ENCODE results near the gene NUP210L.

DNA sequence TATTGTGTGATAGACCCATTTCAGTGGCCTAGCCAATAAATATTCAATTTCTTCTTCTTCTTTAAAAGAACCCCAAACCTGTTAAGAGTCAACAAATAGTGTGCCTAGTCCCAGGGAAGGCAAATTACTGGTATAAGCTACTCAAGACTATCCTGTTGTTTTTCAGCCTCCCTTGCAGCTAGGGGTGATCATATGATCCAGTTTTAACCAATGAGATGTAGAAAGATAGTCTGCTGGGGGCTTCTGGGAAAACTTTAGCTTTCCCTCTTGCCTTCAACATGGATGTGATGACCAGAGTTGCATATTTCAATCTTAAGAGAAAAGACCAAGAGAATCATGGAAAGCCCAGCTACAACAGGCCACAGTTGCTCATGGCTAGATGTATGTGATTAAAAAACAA is 4.7 kb upstream of the NUP210L start:
- no peak for TF ChIP-seq ZFX (IDR thresholded peaks at IDR 0.05)
- TF ChIP-seq, protein P1, sequence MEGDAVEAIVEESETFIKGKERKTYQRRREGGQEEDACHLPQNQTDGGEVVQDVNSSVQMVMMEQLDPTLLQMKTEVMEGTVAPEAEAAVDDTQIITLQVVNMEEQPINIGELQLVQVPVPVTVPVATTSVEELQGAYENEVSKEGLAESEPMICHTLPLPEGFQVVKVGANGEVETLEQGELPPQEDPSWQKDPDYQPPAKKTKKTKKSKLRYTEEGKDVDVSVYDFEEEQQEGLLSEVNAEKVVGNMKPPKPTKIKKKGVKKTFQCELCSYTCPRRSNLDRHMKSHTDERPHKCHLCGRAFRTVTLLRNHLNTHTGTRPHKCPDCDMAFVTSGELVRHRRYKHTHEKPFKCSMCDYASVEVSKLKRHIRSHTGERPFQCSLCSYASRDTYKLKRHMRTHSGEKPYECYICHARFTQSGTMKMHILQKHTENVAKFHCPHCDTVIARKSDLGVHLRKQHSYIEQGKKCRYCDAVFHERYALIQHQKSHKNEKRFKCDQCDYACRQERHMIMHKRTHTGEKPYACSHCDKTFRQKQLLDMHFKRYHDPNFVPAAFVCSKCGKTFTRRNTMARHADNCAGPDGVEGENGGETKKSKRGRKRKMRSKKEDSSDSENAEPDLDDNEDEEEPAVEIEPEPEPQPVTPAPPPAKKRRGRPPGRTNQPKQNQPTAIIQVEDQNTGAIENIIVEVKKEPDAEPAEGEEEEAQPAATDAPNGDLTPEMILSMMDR (conservative IDR thresholded peaks at IDR 0.05) = no peak

Data from C4-2B (cell line).